Measurements from ENCODE around the gene SPRYD3.
"Not testable (repeated sequence)": the region's sequence is repeated elsewhere in the genome, so short reads cannot be mapped to it uniquely, and the experiment has no call there.

Gene SPRYD3

DNA sequence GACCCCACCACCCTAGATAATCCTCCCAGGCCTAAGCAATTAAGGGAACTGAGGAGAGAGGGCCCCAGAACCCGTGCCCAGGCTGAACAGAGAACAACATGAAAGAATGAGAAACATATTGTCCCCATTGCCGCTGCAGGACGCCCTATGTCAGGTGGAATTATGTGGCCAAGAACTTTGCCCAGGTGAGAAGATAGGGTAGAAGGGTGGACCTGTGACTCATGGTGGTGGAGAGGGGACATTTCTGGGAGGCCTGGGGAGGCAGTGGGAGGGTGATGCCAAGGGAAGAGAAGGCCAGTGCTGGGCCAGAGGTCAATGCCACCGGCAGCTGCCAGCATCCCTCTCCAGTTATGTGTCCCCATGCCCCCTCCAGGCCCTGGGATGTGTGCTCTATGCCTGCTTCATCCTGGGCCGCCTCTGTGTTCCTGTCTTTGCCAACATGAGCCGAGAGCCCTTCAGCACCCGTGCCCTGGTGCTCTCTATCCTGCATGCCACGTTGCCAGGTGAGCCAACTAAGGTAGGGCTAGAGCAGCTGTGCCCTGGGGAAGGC lies 39.6 kb upstream of the SPRYD3 start:
- TF ChIP-seq, protein P1, sequence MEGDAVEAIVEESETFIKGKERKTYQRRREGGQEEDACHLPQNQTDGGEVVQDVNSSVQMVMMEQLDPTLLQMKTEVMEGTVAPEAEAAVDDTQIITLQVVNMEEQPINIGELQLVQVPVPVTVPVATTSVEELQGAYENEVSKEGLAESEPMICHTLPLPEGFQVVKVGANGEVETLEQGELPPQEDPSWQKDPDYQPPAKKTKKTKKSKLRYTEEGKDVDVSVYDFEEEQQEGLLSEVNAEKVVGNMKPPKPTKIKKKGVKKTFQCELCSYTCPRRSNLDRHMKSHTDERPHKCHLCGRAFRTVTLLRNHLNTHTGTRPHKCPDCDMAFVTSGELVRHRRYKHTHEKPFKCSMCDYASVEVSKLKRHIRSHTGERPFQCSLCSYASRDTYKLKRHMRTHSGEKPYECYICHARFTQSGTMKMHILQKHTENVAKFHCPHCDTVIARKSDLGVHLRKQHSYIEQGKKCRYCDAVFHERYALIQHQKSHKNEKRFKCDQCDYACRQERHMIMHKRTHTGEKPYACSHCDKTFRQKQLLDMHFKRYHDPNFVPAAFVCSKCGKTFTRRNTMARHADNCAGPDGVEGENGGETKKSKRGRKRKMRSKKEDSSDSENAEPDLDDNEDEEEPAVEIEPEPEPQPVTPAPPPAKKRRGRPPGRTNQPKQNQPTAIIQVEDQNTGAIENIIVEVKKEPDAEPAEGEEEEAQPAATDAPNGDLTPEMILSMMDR (IDR thresholded peaks at IDR 0.05; ENCODE audit: borderline replicate concordance, insufficient read depth, low read depth, low read length) = no peak
- H3K4me3 ChIP-seq (ENCODE audit: low read depth, low read length) = no peak overlapping the region

DNA sequence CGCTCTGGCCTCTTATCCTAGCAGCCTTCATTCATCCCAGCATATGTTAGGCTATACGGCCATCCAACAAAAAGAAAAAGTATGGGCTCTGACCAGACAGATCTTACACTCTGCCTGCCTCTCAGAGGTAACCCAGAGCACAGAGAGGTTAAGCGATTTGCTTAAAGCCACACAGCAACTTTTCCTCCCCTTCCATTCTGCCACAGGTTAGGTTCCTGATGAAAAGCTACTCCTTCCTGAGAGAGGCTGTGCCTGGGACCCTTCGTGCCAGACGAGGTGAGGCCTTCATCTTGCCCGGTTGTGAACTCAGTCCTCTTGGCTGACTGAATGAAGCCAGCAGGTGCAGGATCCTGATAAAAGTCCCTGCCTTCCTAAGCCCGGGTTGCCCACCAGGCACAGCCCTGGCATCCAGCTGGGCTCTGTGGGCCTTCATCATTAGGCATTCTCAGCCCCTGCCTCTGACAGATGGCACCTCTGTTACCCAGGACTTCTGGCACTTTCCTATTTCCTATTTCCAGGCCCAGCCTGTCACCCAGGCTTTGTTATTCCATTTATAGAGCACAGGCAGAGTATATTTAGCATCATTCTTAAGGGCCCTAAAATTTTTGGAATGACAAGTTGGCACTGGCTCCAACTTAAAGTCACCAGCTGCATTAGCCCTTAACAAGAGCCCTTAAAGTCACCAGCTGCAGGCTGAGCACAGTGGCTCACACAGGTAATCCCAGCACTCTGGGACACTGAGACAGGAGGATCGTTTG lies 36.9 kb upstream of the SPRYD3 start:
- H3K4me3 ChIP-seq (ENCODE audit: low read depth, low read length) = no peak overlapping the region
- TF ChIP-seq, protein P1 (IDR thresholded peaks at IDR 0.05; ENCODE audit: borderline replicate concordance, insufficient read depth, low read depth, low read length) = no peak

DNA sequence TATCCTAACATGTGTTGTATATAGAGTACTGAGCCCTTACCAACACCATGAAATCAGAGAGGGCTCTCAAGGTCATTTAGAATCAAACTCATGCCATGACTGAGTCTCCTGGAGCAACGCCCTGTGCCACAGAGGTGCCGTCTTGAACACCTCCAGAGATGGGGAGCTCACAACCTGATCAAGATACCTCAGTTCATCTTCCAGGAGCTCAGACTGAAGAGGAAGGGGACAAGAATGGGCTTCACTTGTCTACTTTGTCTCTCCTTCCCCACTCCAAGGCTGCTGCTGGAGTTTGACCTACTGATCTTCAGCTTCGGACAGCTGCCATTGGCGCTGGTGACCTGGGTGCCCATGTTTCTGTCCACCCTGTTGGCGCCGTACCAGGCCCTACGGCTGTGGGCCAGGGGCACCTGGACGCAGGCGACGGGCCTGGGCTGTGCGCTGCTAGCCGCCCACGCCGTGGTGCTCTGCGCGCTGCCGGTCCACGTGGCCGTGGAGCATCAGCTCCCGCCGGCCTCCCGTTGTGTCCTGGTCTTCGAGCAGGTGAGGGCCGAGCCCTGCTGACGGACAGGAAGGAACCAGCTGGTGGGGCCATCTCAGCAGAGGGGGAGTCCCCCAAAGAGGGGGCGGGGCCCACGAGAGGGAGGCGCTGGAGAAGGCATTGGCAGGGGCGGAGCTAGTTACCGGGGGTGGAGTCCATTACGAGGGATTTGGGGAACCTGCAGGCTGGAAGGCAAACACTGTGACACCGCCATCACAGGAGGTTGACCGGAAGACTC lies 36.1 kb upstream of the SPRYD3 start:
- TF ChIP-seq, protein P1 (IDR thresholded peaks at IDR 0.05; ENCODE audit: borderline replicate concordance, insufficient read depth, low read depth, low read length) = no peak
- no peak overlapping the region for H3K4me3 ChIP-seq (ENCODE audit: low read depth, low read length)

DNA sequence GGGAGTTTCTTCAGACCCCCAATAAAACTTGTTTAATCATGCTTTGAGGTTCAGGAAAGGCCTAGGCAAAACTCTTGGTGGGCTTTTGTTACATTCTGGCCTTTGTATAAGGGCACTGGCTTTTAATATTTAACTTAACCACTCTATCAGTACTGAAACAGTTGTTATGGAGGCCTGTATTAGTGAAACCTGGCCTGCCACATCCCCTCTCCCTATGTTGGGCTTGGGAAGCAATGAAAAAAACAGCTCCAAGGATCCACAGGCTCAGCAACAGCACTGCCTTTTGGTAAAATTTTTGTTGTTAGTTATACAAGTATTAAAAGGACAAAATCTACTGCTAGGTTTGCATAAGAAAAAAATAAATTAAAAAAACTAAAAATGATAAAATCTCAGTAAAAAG lies 34.8 kb upstream of the SPRYD3 start:
- TF ChIP-seq, protein P1 (IDR thresholded peaks at IDR 0.05; ENCODE audit: borderline replicate concordance, insufficient read depth, low read depth, low read length) = no peak
- H3K4me3 ChIP-seq (ENCODE audit: low read depth, low read length) = no peak overlapping the region

DNA sequence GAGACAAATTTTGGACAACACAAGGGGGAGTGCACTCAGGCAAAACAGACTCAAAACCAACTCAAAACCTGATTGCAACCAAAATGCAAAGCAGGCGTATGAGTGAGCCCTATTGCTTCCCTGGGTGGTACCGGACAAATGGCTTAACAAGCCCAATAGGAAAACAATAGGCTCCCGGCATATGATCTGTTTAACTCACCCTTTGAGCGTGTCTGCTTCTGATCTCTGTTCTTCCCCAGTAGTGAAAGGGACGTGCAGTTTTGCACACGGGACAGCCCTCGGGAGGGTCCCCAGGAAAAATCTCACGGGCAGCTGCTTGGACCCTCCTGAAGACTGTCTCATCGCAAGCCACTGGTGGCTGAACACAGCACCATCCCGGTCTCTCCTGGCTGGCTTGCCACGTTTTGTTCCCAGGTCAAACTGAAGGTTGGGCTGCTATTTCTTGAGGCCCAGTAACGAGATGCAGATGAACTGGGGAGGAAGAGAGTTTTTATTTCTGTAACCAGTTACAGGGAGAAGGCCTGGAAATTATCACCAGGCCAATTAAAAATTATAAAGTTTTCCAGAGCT lies 34.0 kb upstream of the SPRYD3 start:
- TF ChIP-seq, protein P1 (IDR thresholded peaks at IDR 0.05; ENCODE audit: borderline replicate concordance, insufficient read depth, low read depth, low read length) = no peak
- H3K4me3 ChIP-seq (ENCODE audit: low read depth, low read length) = no peak overlapping the region

DNA sequence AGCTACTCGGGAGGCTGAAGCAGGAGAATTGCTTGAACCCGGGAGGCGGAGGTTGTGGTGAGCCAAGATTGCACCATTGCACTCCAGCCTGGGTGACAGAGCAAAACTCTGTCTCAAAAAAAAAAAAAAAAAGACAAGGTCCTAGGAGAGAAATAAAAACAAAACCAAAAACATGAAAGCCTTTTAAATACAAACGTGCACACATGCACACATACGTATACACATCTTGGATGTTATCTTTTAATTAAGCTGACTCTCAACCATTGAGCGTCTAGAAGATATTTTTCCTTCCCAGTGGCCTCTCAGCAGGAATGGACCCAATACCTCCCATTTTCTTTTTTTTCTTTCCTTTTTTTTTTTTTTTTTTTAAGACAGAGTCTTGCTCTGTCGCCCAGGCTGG lies 33.2 kb upstream of the SPRYD3 start:
- not testable (repeated sequence) for H3K4me3 ChIP-seq (ENCODE audit: low read depth, low read length)

DNA sequence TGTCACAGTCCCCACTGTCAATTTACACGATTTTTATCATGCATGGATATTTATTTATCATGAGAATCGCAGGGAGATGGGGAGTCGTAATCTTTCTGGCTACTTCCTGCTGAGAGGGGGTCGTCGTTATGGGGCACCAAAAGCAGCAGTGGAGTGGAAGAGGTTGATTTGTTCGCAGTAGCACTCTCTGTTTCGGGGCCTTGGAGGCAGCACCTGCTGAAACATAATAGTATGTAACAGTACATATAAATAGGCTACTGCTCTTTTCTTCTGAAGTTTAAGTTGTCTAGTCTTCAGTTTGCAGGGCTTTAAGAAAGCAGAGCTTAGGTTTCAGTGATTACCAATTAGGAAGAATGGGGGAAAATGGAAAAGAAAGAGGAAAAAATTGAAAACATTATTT lies 27.9 kb upstream of the SPRYD3 start:
- TF ChIP-seq, protein P1 (IDR thresholded peaks at IDR 0.05; ENCODE audit: borderline replicate concordance, insufficient read depth, low read depth, low read length) = no peak
- H3K4me3 ChIP-seq (ENCODE audit: low read depth, low read length) = no peak overlapping the region
